K562 (cell line): ENCODE data around the gene PLCL1. TPM values are rescaled to one million over a fixed set of nuclear protein-coding genes. Genes with fewer than 3 reads are reported as not detected.

ENCODE experiments used
- CHCHD3 ChIP-seq: fragments of 250-450 bp; sonication (Bioruptor Pico); IDR thresholded peaks from 2 replicates; pipeline ENCODE4 v2.1.2; 2022; ENCODE audit warnings: mild to moderate bottlenecking
- GABPB1 ChIP-seq: sonication (generic); formaldehyde crosslinking; IDR thresholded peaks from 2 replicates; pipeline ENCODE4 v1.8.0; 2022; ENCODE audit warnings: mild to moderate bottlenecking, missing genetic modification reagents
- HCFC1 ChIP-seq: IDR thresholded peaks from 2 replicates; pipeline ENCODE4 v1.6.1; 2012; ENCODE audit warnings: low read depth, low read length, improper control_type of control experiment
- IFI16 ChIP-seq: fragments of 250-450 bp; sonication (Bioruptor Pico); IDR thresholded peaks from 2 replicates; pipeline ENCODE4 v2.1.2; 2022; ENCODE audit warnings: mild to moderate bottlenecking, inconsistent platforms
- L3MBTL2 ChIP-seq: fragments of 450-650 bp; IDR thresholded peaks from 2 replicates; pipeline ENCODE4 v1.6.1; 2016; ENCODE audit warnings: mild to moderate bottlenecking, moderate library complexity
- MTA3 ChIP-seq: fragments of 450-650 bp; formaldehyde crosslinking; IDR thresholded peaks from 2 replicates; pipeline ENCODE4 v1.6.1; 2017; ENCODE audit warnings: mild to moderate bottlenecking, borderline replicate concordance
- MXI1 ChIP-seq: IDR thresholded peaks from 2 replicates; pipeline ENCODE4 v1.6.1; 2011; ENCODE audit warnings: low read depth, mild to moderate bottlenecking, improper control_type of control experiment, low read length
- MYNN ChIP-seq, 2 experiments: sonication (generic); formaldehyde crosslinking in 1 of 2; IDR thresholded peaks; 2 replicates each; pipeline versions ENCODE4 v1.5.0 to v1.6.1; 2016 to 2020; ENCODE audit warnings: antibody characterized with exemption in 1 of 2, missing genetic modification reagents in 1 of 2
- PREB ChIP-seq: sonication (generic); formaldehyde crosslinking; IDR thresholded peaks from 2 replicates; pipeline ENCODE4 v1.8.1; 2023; ENCODE audit warnings: mild to moderate bottlenecking, missing genetic modification reagents
- RBFOX2 ChIP-seq: fragments of 200-400 bp; formaldehyde crosslinking; IDR thresholded peaks from 2 replicates; pipeline ENCODE4 v1.6.1; 2017; ENCODE audit warnings: low read depth, mild to moderate bottlenecking, low read length, moderate library complexity
- RFX1 ChIP-seq: fragments of 450-650 bp; IDR thresholded peaks from 2 replicates; pipeline ENCODE4 v1.6.1; 2016; ENCODE audit warnings: mild to moderate bottlenecking, moderate library complexity
- TAF1 ChIP-seq: IDR thresholded peaks from 2 replicates; pipeline ENCODE4 v1.6.1; 2011; ENCODE audit warnings: mild to moderate bottlenecking, low read length, moderate library complexity; ENCODE audit not compliant: insufficient read depth, control insufficient read depth, severe bottlenecking; ENCODE audit errors: extremely low read depth
- TCF15 ChIP-seq: fragments of 250-450 bp; sonication (Bioruptor Pico); IDR thresholded peaks from 2 replicates; pipeline ENCODE4 v1.8.0; 2022; ENCODE audit warnings: moderate library complexity, mild to moderate bottlenecking, inconsistent platforms
- ZNF436 ChIP-seq: fragments of 250-450, 450-650 bp; sonication (Bioruptor Pico); formaldehyde crosslinking; IDR thresholded peaks from 2 replicates; pipeline ENCODE4 v1.7.0; 2020; ENCODE audit warnings: mild to moderate bottlenecking
- polyA plus RNA-seq, 8 experiments: library from polyadenylated mRNA; depleted of rRNA in 4 of 8; stranded (reverse) in 5 of 8; unstranded in 3 of 8; fragments of >200 nt; fragmentation: Nextera tagmentation in 2 of 8; fragmentation: Illumina TruSeq in 1 of 8; extraction: Ambion mirVana in 2 of 8; extraction: Trizol in 1 of 8; gene quantifications; 2 replicates each; pipeline versions ENCODE4 v1.2.1 to v1.2.3, GENCODE V29; 2011 to 2014; ENCODE audit warnings: inconsistent platforms in 1 of 8, missing spikeins in 1 of 8
- total RNA-seq, 7 experiments: library from RNA; depleted of rRNA in 6 of 7; stranded (reverse); fragments of >200 nt in 6 of 7; fragmentation: Illumina TruSeq in 2 of 7; extraction: Trizol in 2 of 7; gene quantifications; 2 replicates each; pipeline versions ENCODE4 v1.2.1 to v1.2.3, GENCODE V29; 2011 to 2021; ENCODE audit warnings: low replicate concordance in 1 of 7
- TF ChIP-seq, protein P1 (sequence below): fragments of 250-450 bp; sonication (Bioruptor Pico); IDR thresholded peaks from 2 replicates; pipeline ENCODE4 v1.9.0; 2021; ENCODE audit warnings: mild to moderate bottlenecking, inconsistent platforms
- TF ChIP-seq, protein P2 (sequence below): sonication (generic); formaldehyde crosslinking; IDR thresholded peaks from 2 replicates; pipeline ENCODE4 v1.8.0; 2022; ENCODE audit warnings: mild to moderate bottlenecking, missing genetic modification reagents
- TF ChIP-seq, protein P3 (sequence below): sonication (generic); formaldehyde crosslinking; IDR thresholded peaks from 2 replicates; pipeline ENCODE4 v1.8.0; 2022; ENCODE audit warnings: mild to moderate bottlenecking, missing genetic modification reagents
- TF ChIP-seq, protein P4 (sequence below): sonication (generic); formaldehyde crosslinking; IDR thresholded peaks from 2 replicates; pipeline ENCODE4 v1.8.1; 2022; ENCODE audit warnings: missing genetic modification reagents

Gene PLCL1
- total and polyA plus RNA-seq, 9 of the 15 experiments (the other 6 are each of a cell fraction or from before 2014, with no cell fraction given) = 2.0 to 17.7 (median 8.6) TPM

DNA sequence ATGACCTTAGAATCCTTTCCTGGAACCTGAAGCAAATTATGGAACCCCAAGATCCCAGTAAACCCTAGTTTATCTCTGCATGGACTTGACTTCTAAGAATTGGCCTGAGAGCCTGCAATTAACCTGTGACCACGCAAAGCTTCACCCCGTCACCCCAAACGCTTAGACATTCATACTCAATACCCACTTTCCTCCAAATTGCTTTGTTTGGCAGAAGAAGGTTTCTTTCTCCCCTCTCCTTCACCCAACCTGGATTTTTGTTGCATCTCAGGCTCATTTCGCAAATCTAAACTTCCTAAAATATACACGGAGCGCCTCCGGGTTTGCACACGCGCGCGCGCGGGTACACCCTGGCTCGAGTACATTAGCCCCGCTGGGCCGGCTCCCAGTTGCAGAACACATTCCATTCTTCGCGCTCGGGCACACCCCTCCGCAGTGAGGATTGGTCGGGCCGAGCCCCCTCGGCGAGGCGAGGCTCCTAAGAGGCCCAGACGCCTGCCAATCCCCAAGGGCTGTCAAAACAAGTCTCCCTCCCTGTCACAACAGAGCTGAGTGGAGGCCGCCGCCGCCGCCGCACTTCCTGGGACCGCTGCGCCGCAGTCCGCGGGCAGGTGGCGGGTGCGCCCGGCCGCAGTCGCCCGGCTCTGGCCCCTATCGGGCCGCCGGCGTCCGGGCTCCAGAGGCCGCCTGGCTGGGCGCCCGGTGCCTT is at the start of gene PLCL1 (continued):
- no peak for TF ChIP-seq RFX1
- 0 out of 2 replicates have a peak, but pooled peaks have one; percentile 14 for TF ChIP-seq MTA3
- no peak for TF ChIP-seq HCFC1
- no peak for TF ChIP-seq ZNF436 (CRISPR knock-in tag)
- TF ChIP-seq PREB (CRISPR knock-in tag) = no peak
- peak; percentile 56 for TF ChIP-seq TAF1
- TF ChIP-seq, protein P1, sequence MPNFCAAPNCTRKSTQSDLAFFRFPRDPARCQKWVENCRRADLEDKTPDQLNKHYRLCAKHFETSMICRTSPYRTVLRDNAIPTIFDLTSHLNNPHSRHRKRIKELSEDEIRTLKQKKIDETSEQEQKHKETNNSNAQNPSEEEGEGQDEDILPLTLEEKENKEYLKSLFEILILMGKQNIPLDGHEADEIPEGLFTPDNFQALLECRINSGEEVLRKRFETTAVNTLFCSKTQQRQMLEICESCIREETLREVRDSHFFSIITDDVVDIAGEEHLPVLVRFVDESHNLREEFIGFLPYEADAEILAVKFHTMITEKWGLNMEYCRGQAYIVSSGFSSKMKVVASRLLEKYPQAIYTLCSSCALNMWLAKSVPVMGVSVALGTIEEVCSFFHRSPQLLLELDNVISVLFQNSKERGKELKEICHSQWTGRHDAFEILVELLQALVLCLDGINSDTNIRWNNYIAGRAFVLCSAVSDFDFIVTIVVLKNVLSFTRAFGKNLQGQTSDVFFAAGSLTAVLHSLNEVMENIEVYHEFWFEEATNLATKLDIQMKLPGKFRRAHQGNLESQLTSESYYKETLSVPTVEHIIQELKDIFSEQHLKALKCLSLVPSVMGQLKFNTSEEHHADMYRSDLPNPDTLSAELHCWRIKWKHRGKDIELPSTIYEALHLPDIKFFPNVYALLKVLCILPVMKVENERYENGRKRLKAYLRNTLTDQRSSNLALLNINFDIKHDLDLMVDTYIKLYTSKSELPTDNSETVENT = peak; percentile 24; the same call in 1 of the 2 replicates
- peak; percentile 56; the same call in 1 of the 2 replicates for TF ChIP-seq L3MBTL2
- TF ChIP-seq, protein P2, sequence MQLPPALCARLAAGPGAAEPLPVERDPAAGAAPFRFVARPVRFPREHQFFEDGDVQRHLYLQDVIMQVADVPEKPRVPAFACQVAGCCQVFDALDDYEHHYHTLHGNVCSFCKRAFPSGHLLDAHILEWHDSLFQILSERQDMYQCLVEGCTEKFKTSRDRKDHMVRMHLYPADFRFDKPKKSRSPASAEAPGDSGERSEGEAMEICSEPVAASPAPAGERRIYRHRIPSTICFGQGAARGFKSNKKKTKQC = no peak
- no peak for TF ChIP-seq MYNN (IDR thresholded peaks at IDR 0.05)
- no peak for TF ChIP-seq MYNN (CRISPR knock-in tag; IDR thresholded peaks at IDR 0.05)
- no peak for TF ChIP-seq MXI1
- TF ChIP-seq GABPB1 = no peak
- TF ChIP-seq, protein P3, sequence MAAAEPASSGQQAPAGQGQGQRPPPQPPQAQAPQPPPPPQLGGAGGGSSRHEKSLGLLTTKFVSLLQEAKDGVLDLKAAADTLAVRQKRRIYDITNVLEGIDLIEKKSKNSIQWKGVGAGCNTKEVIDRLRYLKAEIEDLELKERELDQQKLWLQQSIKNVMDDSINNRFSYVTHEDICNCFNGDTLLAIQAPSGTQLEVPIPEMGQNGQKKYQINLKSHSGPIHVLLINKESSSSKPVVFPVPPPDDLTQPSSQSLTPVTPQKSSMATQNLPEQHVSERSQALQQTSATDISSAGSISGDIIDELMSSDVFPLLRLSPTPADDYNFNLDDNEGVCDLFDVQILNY = no peak
- TF ChIP-seq CHCHD3 (CRISPR knock-in tag) = no peak
- TF ChIP-seq RBFOX2 = peak; percentile 86
- TF ChIP-seq, protein P4, sequence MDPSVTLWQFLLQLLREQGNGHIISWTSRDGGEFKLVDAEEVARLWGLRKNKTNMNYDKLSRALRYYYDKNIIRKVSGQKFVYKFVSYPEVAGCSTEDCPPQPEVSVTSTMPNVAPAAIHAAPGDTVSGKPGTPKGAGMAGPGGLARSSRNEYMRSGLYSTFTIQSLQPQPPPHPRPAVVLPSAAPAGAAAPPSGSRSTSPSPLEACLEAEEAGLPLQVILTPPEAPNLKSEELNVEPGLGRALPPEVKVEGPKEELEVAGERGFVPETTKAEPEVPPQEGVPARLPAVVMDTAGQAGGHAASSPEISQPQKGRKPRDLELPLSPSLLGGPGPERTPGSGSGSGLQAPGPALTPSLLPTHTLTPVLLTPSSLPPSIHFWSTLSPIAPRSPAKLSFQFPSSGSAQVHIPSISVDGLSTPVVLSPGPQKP = no peak
- TF ChIP-seq TCF15 (CRISPR knock-in tag) = no peak
- no peak for TF ChIP-seq IFI16
